Heart left ventricle (tissue), 16 donors: ENCODE data around the gene SLC19A2. TPM values are rescaled to one million over a fixed set of nuclear protein-coding genes. Genes with fewer than 3 reads are reported as not detected.
A peak's percentile ranks its signal among the peaks of the same experiment; 100 is the strongest.
"Not testable (repeated sequence)": the region's sequence is repeated elsewhere in the genome, so short reads cannot be mapped to it uniquely, and the experiment has no call there.

Source experiments
- ATAC-seq, 4 donors: fragments of 200-7000 bp; cut with Tn5 transposase; one replicate each; pipeline ENCODE4 v1.9.1; 2020 to 2022; ENCODE audit warnings: moderate library complexity in 4 of 4, mild to moderate bottlenecking in 3 of 4, moderate number of reproducible peaks in 1 of 4
- DNase-seq, 5 donors: peaks; one replicate each; pipeline ENCODE4 v3.0.0-alpha.2; 2020
- H3K27ac ChIP-seq, 12 donors: fragments of 200-600 bp; sonication (generic) in 4 of 12; one replicate each; pipeline versions ENCODE4 v1.5.0 to v1.8.0; 2016 to 2022; ENCODE audit warnings: mild to moderate bottlenecking in 2 of 12
- H3K27me3 ChIP-seq, 9 donors: fragments of 200-600 bp; sonication (generic) in 2 of 9; one replicate each; pipeline versions ENCODE4 v1.5.1 to v1.8.0; 2016 to 2022; ENCODE audit warnings: mild to moderate bottlenecking in 3 of 9
- H3K36me3 ChIP-seq, 9 donors: fragments of 200-600 bp; sonication (generic) in 2 of 9; one replicate each; pipeline versions ENCODE4 v1.5.0 to v1.8.0; 2018 to 2022; ENCODE audit warnings: mild to moderate bottlenecking in 2 of 9
- H3K4me1 ChIP-seq, 12 donors: fragments of 200-600 bp; sonication (generic) in 4 of 12; one replicate each; pipeline versions ENCODE4 v1.5.0 to v1.8.0; 2016 to 2022; ENCODE audit warnings: mild to moderate bottlenecking in 3 of 12
- H3K4me3 ChIP-seq, 12 donors: fragments of 200-600 bp; sonication (generic) in 4 of 12; one replicate each; pipeline versions ENCODE4 v1.5.0 to v1.8.0; 2017 to 2022; ENCODE audit warnings: mild to moderate bottlenecking in 9 of 12, moderate library complexity in 4 of 12
- H3K9me3 ChIP-seq, 12 donors: fragments of 200-600 bp; sonication (generic) in 4 of 12; one replicate each; pipeline versions ENCODE4 v1.5.0 to v1.8.0; 2016 to 2022; ENCODE audit warnings: mild to moderate bottlenecking in 1 of 12
- CTCF ChIP-seq, 12 donors: fragments of 200-600 bp; sonication (generic) in 4 of 12; IDR thresholded peaks; one replicate each; pipeline versions ENCODE4 v1.5.0 to v1.8.0; 2018 to 2022; ENCODE audit warnings: antibody characterized with exemption in 12 of 12, mild to moderate bottlenecking in 5 of 12
- POLR2A ChIP-seq, 2 donors: fragments of 450-650 bp; IDR thresholded peaks; one replicate each; pipeline ENCODE4 v1.6.1; 2017; ENCODE audit warnings: antibody characterized with exemption in 2 of 2, mild to moderate bottlenecking in 2 of 2, moderate library complexity in 2 of 2
- WGBS, 4 donors: extraction: QIAGEN DNeasy Blood & Tissue Kit in 2 of 4; methylation state at CpG; one replicate each; pipeline versions ENCODE4 v1.1.5 to v1.1.7; 2013 to 2018; 5-methylcytosine and 5-hydroxymethylcytosine counted together
- intact Hi-C, 10 donors: fragments of 100-400 bp; cut with DNase I; formaldehyde crosslinking; loops; one replicate each; pipeline versions ENCODE4 v1.11.1 to v1.14.2; 2022
- polyA plus RNA-seq, 2 donors: library from polyadenylated mRNA; stranded (reverse); fragments of 200-250 nt; gene quantifications; one replicate each; pipeline ENCODE4 v1.2.3, GENCODE V29; 2013
- total RNA-seq, 9 donors: library from RNA; depleted of rRNA in 2 of 9; stranded (reverse); fragments of >200 nt in 2 of 9; fragmentation: NEBNext Ultra II Directional in 3 of 9; extraction: Animal tissue kit (Norgen Biotek cat#: 25700) in 3 of 9; gene quantifications; one replicate each; pipeline versions ENCODE4 v1.1.0 to v1.2.4, GENCODE V29; 2016 to 2023
- donor health status: ischemic (EF 13 %, LVEDD 7.1; RV severe dilation, severe dysfunction).
- donor health status: healthy with polysubstance abuse.
- donor health status: DM: no; HTN: yes; CAD: no.
- donor health status: DM: no; HTN: no; CAD: no.
- donor health status: ischemic (EF 25% LVEDD 6.9; RV normal size, moderate dysfunction).
- donor health status: ischemic (EF 25% LVEDD 5.7; RV mildly dilated, moderate dysfunction).
- donor health status: healthy.
- donor health status: DM: yes; HTN: yes; CAD: no.
- donor health status: ischemic (EF 35%, LVEDD 5.7; RV mildly dilated, moderate dysfunction).
- donor health status: nonischemic (EF 11% LVEDD 7.7; RV severe dilation, severe dysfunction).
- donor health status: DM: yes; HTN: yes; CAD: no.
- donor health status: PGD.
- donor health status: ischemic (EF 29% LVEDD 5.4; RV normal size, mild dysfunction).
- donor health status: nonischemic (EF 23%, LVEDD 6.1; RV moderate dilation, normal function).

SLC19A2 gene
- total and polyA plus RNA-seq, 11 donors = 8.2 to 67.2 (median 14.3) TPM

- Histone ChIP-seq H3K4me1 (peaks cover 0 to 20% (median 4%) of the 10 kb centered on the region in 12 donors), H3K27ac (no peak overlapping the region), H3K9me3 (peaks cover 0 to 4% (median 0%) of the 10 kb centered on the region in 12 donors), H3K36me3 (no peaks in the 10 kb centered on the region), H3K27me3 (no peaks in the 10 kb centered on the region), H3K4me3 (no peak overlapping the region)
- intact Hi-C loops = no loop called here
- ATAC-seq (peak; percentile 57 to 71 (median 64)), DNase-seq (no peak)
- 88 to 94% (median 89%) methylated on average over 1 of the region's 1 CpG for WGBS, 4 donors
- TF ChIP-seq POLR2A (IDR thresholded peaks at IDR 0.05) = no peak
- TF ChIP-seq CTCF (IDR thresholded peaks at IDR 0.05) = peak in 6 of 12 donors; percentile 7 to 34 (median 19)
Measured at GRCh38 chr1:169509354-169509753, 23.6 kb upstream of the SLC19A2 start.

- Histone ChIP-seq H3K9me3 (peaks cover 0 to 4% (median 0%) of the 10 kb centered on the region in 12 donors), H3K4me1 (peaks cover 0 to 19% (median 4%) of the 10 kb centered on the region in 12 donors), H3K4me3 (no peak overlapping the region), H3K27me3 (no peaks in the 10 kb centered on the region), H3K36me3 (no peaks in the 10 kb centered on the region), H3K27ac (no peak overlapping the region)
- no peak for DNase-seq
- TF ChIP-seq POLR2A (IDR thresholded peaks at IDR 0.05) (no peak), CTCF (IDR thresholded peaks at IDR 0.05) (no peak)
- intact Hi-C loops = no loop called here
- 30 to 48% (median 37%) methylated on average over 3 of the region's 3 CpGs for WGBS, 4 donors
- ATAC-seq = peak in 1 of 4 donors; percentile 27
Measured at GRCh38 chr1:169508432-169509338, 22.9 kb upstream of the SLC19A2 start.

- no peak for ATAC-seq
- Histone ChIP-seq H3K36me3 (no peaks in the 10 kb centered on the region), H3K9me3 (peaks cover 0 to 4% (median 0%) of the 10 kb centered on the region in 12 donors), H3K27me3 (no peaks in the 10 kb centered on the region), H3K27ac (no peak overlapping the region), H3K4me3 (no peak overlapping the region), H3K4me1 (peaks cover 0 to 13% (median 4%) of the 10 kb centered on the region in 12 donors)
- intact Hi-C loops = no loop called here
- no peak for DNase-seq
- no peak for TF ChIP-seq CTCF (IDR thresholded peaks at IDR 0.05)
- no peak for TF ChIP-seq POLR2A (IDR thresholded peaks at IDR 0.05)
- 74 to 81% (median 78%) methylated on average over 2 of the region's 2 CpGs for WGBS, 4 donors
Measured at GRCh38 chr1:169507413-169507812, 21.7 kb upstream of the SLC19A2 start.

GRCh38 chr1:169503601-169504000 is 17.9 kb upstream of the SLC19A2 start:
- H3K4me1 ChIP-seq, DNase-seq, H3K4me3 ChIP-seq, H3K27ac ChIP-seq, intact Hi-C loops, H3K27me3 ChIP-seq, ATAC-seq, H3K36me3 ChIP-seq, H3K9me3 ChIP-seq: not testable (repeated sequence)
- WGBS, 4 donors = 96 to 97% (median 96%) methylated on average over 2 of the region's 2 CpGs
